ENCODE measurements around the gene GLTP.
A peak's percentile ranks its signal among the peaks of the same experiment; 100 is the strongest.

GLTP gene

GRCh38 chr12:109832541-109833306 is 47.6 kb downstream of the GLTP start:
- no peak overlapping the region for H3K27ac ChIP-seq (ENCODE audit: low read depth, low read length)
- H3K36me3 ChIP-seq (ENCODE audit: control insufficient read depth in 1 of 2, insufficient read depth in 2 of 2, low read length in 2 of 2): no peaks in the 10 kb centered on the region
- H3K4me1 ChIP-seq (ENCODE audit: control insufficient read depth in 1 of 2, insufficient read depth in 2 of 2, low read length in 2 of 2): no peaks in the 10 kb centered on the region
- peak overlapping the region in 1 of 2 donors; percentile 43 for H3K9ac ChIP-seq (ENCODE audit: low read depth in 1 of 2, low read length in 2 of 2)
- peak overlapping the region; percentile 32 to 35 for H3K4me3 ChIP-seq (ENCODE audit: low read depth in 1 of 2, low read length in 2 of 2)
- no peaks in the 10 kb centered on the region for H3K9me3 ChIP-seq (ENCODE audit: control insufficient read depth in 1 of 2, low read length in 2 of 2)
- peaks cover 3 to 8% of the 10 kb centered on the region in 2 donors for H3K27me3 ChIP-seq (ENCODE audit: control insufficient read depth in 1 of 2, insufficient read depth in 2 of 2, low read length in 2 of 2)

GRCh38 chr12:109831929-109832328 is 48.4 kb downstream of the GLTP start:
- no peak overlapping the region for H3K27ac ChIP-seq (ENCODE audit: low read depth, low read length)
- H3K27me3 ChIP-seq (ENCODE audit: control insufficient read depth in 1 of 2, insufficient read depth in 2 of 2, low read length in 2 of 2): peaks cover 3 to 8% of the 10 kb centered on the region in 2 donors
- no peaks in the 10 kb centered on the region for H3K9me3 ChIP-seq (ENCODE audit: control insufficient read depth in 1 of 2, low read length in 2 of 2)
- no peak overlapping the region for H3K4me3 ChIP-seq (ENCODE audit: low read depth in 1 of 2, low read length in 2 of 2)
- no peak overlapping the region for H3K9ac ChIP-seq (ENCODE audit: low read depth in 1 of 2, low read length in 2 of 2)
- no peaks in the 10 kb centered on the region for H3K36me3 ChIP-seq (ENCODE audit: control insufficient read depth in 1 of 2, insufficient read depth in 2 of 2, low read length in 2 of 2)
- no peaks in the 10 kb centered on the region for H3K4me1 ChIP-seq (ENCODE audit: control insufficient read depth in 1 of 2, insufficient read depth in 2 of 2, low read length in 2 of 2)

- H3K4me1 ChIP-seq (ENCODE audit: control insufficient read depth in 1 of 2, insufficient read depth in 2 of 2, low read length in 2 of 2): no peaks in the 10 kb centered on the region
- peaks cover 3 to 8% of the 10 kb centered on the region in 2 donors for H3K27me3 ChIP-seq (ENCODE audit: control insufficient read depth in 1 of 2, insufficient read depth in 2 of 2, low read length in 2 of 2)
- no peak overlapping the region for H3K4me3 ChIP-seq (ENCODE audit: low read depth in 1 of 2, low read length in 2 of 2)
- H3K36me3 ChIP-seq (ENCODE audit: control insufficient read depth in 1 of 2, insufficient read depth in 2 of 2, low read length in 2 of 2): no peaks in the 10 kb centered on the region
- no peak overlapping the region for H3K27ac ChIP-seq (ENCODE audit: low read depth, low read length)
- no peak overlapping the region for H3K9ac ChIP-seq (ENCODE audit: low read depth in 1 of 2, low read length in 2 of 2)
- no peaks in the 10 kb centered on the region for H3K9me3 ChIP-seq (ENCODE audit: control insufficient read depth in 1 of 2, low read length in 2 of 2)
These were observed 49.0 kb downstream of the GLTP start for GRCh38 chr12:109831365-109831764.

GRCh38 chr12:109830718-109831117 is 49.6 kb downstream of the GLTP start:
- Histone ChIP-seq H3K36me3 (ENCODE audit: control insufficient read depth in 1 of 2, insufficient read depth in 2 of 2, low read length in 2 of 2) (no peaks in the 10 kb centered on the region), H3K27me3 (ENCODE audit: control insufficient read depth in 1 of 2, insufficient read depth in 2 of 2, low read length in 2 of 2) (peaks cover 3 to 8% of the 10 kb centered on the region in 2 donors), H3K27ac (ENCODE audit: low read depth, low read length) (no peak overlapping the region), H3K9me3 (ENCODE audit: control insufficient read depth in 1 of 2, low read length in 2 of 2) (no peaks in the 10 kb centered on the region), H3K9ac (ENCODE audit: low read depth in 1 of 2, low read length in 2 of 2) (no peak overlapping the region), H3K4me1 (ENCODE audit: control insufficient read depth in 1 of 2, insufficient read depth in 2 of 2, low read length in 2 of 2) (no peaks in the 10 kb centered on the region), H3K4me3 (ENCODE audit: low read depth in 1 of 2, low read length in 2 of 2) (no peak overlapping the region)

GRCh38 chr12:109830267-109830666 is 50.1 kb downstream of the GLTP start:
- Histone ChIP-seq H3K9me3 (ENCODE audit: control insufficient read depth in 1 of 2, low read length in 2 of 2) (no peaks in the 10 kb centered on the region), H3K27me3 (ENCODE audit: control insufficient read depth in 1 of 2, insufficient read depth in 2 of 2, low read length in 2 of 2) (peaks cover 3 to 8% of the 10 kb centered on the region in 2 donors), H3K9ac (ENCODE audit: low read depth in 1 of 2, low read length in 2 of 2) (no peak overlapping the region), H3K27ac (ENCODE audit: low read depth, low read length) (no peak overlapping the region), H3K4me3 (ENCODE audit: low read depth in 1 of 2, low read length in 2 of 2) (no peak overlapping the region), H3K36me3 (ENCODE audit: control insufficient read depth in 1 of 2, insufficient read depth in 2 of 2, low read length in 2 of 2) (no peaks in the 10 kb centered on the region), H3K4me1 (ENCODE audit: control insufficient read depth in 1 of 2, insufficient read depth in 2 of 2, low read length in 2 of 2) (no peaks in the 10 kb centered on the region)

- no peak overlapping the region for H3K4me3 ChIP-seq (ENCODE audit: low read depth in 1 of 2, low read length in 2 of 2)
- H3K27ac ChIP-seq (ENCODE audit: low read depth, low read length): no peak overlapping the region
- H3K27me3 ChIP-seq (ENCODE audit: control insufficient read depth in 1 of 2, insufficient read depth in 2 of 2, low read length in 2 of 2): peaks cover 3 to 8% of the 10 kb centered on the region in 2 donors
- H3K9ac ChIP-seq (ENCODE audit: low read depth in 1 of 2, low read length in 2 of 2): no peak overlapping the region
- H3K4me1 ChIP-seq (ENCODE audit: control insufficient read depth in 1 of 2, insufficient read depth in 2 of 2, low read length in 2 of 2): no peaks in the 10 kb centered on the region
- no peaks in the 10 kb centered on the region for H3K9me3 ChIP-seq (ENCODE audit: control insufficient read depth in 1 of 2, low read length in 2 of 2)
- H3K36me3 ChIP-seq (ENCODE audit: control insufficient read depth in 1 of 2, insufficient read depth in 2 of 2, low read length in 2 of 2): no peaks in the 10 kb centered on the region
These were observed 50.7 kb downstream of the GLTP start for GRCh38 chr12:109829667-109830066.

GRCh38 chr12:109828754-109829511 is 51.4 kb downstream of the GLTP start:
- Histone ChIP-seq H3K9ac (ENCODE audit: low read depth in 1 of 2, low read length in 2 of 2) (no peak overlapping the region), H3K4me3 (ENCODE audit: low read depth in 1 of 2, low read length in 2 of 2) (no peak overlapping the region), H3K27me3 (ENCODE audit: control insufficient read depth in 1 of 2, insufficient read depth in 2 of 2, low read length in 2 of 2) (peaks cover 3 to 8% of the 10 kb centered on the region in 2 donors), H3K27ac (ENCODE audit: low read depth, low read length) (peak overlapping the region; percentile 30), H3K9me3 (ENCODE audit: control insufficient read depth in 1 of 2, low read length in 2 of 2) (no peaks in the 10 kb centered on the region), H3K36me3 (ENCODE audit: control insufficient read depth in 1 of 2, insufficient read depth in 2 of 2, low read length in 2 of 2) (no peaks in the 10 kb centered on the region), H3K4me1 (ENCODE audit: control insufficient read depth in 1 of 2, insufficient read depth in 2 of 2, low read length in 2 of 2) (no peaks in the 10 kb centered on the region)

GRCh38 chr12:109827566-109828550 is 52.5 kb downstream of the GLTP start:
- Histone ChIP-seq H3K4me1 (ENCODE audit: control insufficient read depth in 1 of 2, insufficient read depth in 2 of 2, low read length in 2 of 2) (peaks cover 9 to 10% of the 10 kb centered on the region in 2 donors), H3K27me3 (ENCODE audit: control insufficient read depth in 1 of 2, insufficient read depth in 2 of 2, low read length in 2 of 2) (peaks cover 3 to 4% of the 10 kb centered on the region in 2 donors), H3K9ac (ENCODE audit: low read depth in 1 of 2, low read length in 2 of 2) (no peak overlapping the region), H3K9me3 (ENCODE audit: control insufficient read depth in 1 of 2, low read length in 2 of 2) (no peaks in the 10 kb centered on the region), H3K4me3 (ENCODE audit: low read depth in 1 of 2, low read length in 2 of 2) (no peak overlapping the region), H3K36me3 (ENCODE audit: control insufficient read depth in 1 of 2, insufficient read depth in 2 of 2, low read length in 2 of 2) (no peaks in the 10 kb centered on the region), H3K27ac (ENCODE audit: low read depth, low read length) (no peak overlapping the region)

- peaks cover 11 to 14% of the 10 kb centered on the region in 2 donors for H3K4me1 ChIP-seq (ENCODE audit: control insufficient read depth in 1 of 2, insufficient read depth in 2 of 2, low read length in 2 of 2)
- H3K27ac ChIP-seq (ENCODE audit: low read depth, low read length): no peak overlapping the region
- H3K27me3 ChIP-seq (ENCODE audit: control insufficient read depth in 1 of 2, insufficient read depth in 2 of 2, low read length in 2 of 2): peaks cover 0 to 3% of the 10 kb centered on the region in 2 donors
- H3K9me3 ChIP-seq (ENCODE audit: control insufficient read depth in 1 of 2, low read length in 2 of 2): no peaks in the 10 kb centered on the region
- no peak overlapping the region for H3K9ac ChIP-seq (ENCODE audit: low read depth in 1 of 2, low read length in 2 of 2)
- H3K4me3 ChIP-seq (ENCODE audit: low read depth in 1 of 2, low read length in 2 of 2): no peak overlapping the region
- no peaks in the 10 kb centered on the region for H3K36me3 ChIP-seq (ENCODE audit: control insufficient read depth in 1 of 2, insufficient read depth in 2 of 2, low read length in 2 of 2)
These were observed 53.3 kb downstream of the GLTP start for GRCh38 chr12:109827080-109827479.
